HG03025 (cell line): ENCODE data around the gene GRIN1.
"Not testable (repeated sequence)": the region's sequence is repeated elsewhere in the genome, so short reads cannot be mapped to it uniquely, and the experiment has no call there.

Experiments
- ATAC-seq: cut with Tn5 transposase; IDR thresholded peaks from one replicate; pipeline ENCODE4 v1.9.1; 2021; ENCODE audit warnings: mild to moderate bottlenecking, moderate library complexity; ENCODE audit not compliant: unreplicated experiment, low FRiP score

Gene GRIN1

GRCh38 chr9:137110911-137111787 is 27.8 kb upstream of the GRIN1 start:
- no peak for ATAC-seq

- no peak for ATAC-seq
Observed at GRCh38 chr9:137111788-137112563, 27.0 kb upstream of the GRIN1 start.

GRCh38 chr9:137112564-137113384 is 26.2 kb upstream of the GRIN1 start:
- no peak for ATAC-seq

- ATAC-seq = no peak
Observed at GRCh38 chr9:137113385-137114159, 25.4 kb upstream of the GRIN1 start.

- ATAC-seq = no peak
Observed at GRCh38 chr9:137114220-137114612, 24.7 kb upstream of the GRIN1 start.

- ATAC-seq = no peak
Observed at GRCh38 chr9:137114613-137115393, 24.2 kb upstream of the GRIN1 start, which contains the start of gene DPP7. Gene DPP7 (minus strand): TSS chr9:137114733. CDS start chr9:137114713, 20 bp downstream.

- no peak for ATAC-seq
Observed at GRCh38 chr9:137115394-137116026, 23.4 kb upstream of the GRIN1 start.

GRCh38 chr9:137116027-137116507 is 22.9 kb upstream of the GRIN1 start:
- no peak for ATAC-seq

GRCh38 chr9:137116728-137117127 is 22.2 kb upstream of the GRIN1 start:
- ATAC-seq = no peak

GRCh38 chr9:137117269-137117731 is 21.7 kb upstream of the GRIN1 start:
- no peak for ATAC-seq

- ATAC-seq = not testable (repeated sequence)
Observed at GRCh38 chr9:137118092-137118603, 20.8 kb upstream of the GRIN1 start.

- ATAC-seq = not testable (repeated sequence)
Observed at GRCh38 chr9:137121927-137122795, 16.8 kb upstream of the GRIN1 start.

- not testable (repeated sequence) for ATAC-seq
Observed at GRCh38 chr9:137122796-137123467, 16.0 kb upstream of the GRIN1 start.

GRCh38 chr9:137123468-137123837 is 15.5 kb upstream of the GRIN1 start:
- ATAC-seq = no peak

GRCh38 chr9:137123952-137124462 is 14.9 kb upstream of the GRIN1 start:
- ATAC-seq = not testable (repeated sequence)

- ATAC-seq = no peak
Observed at GRCh38 chr9:137126786-137127185, 12.2 kb upstream of the GRIN1 start.
